GM18507 (cell line): ENCODE results near the gene HTD2.
"Not testable (repeated sequence)": the region's sequence is repeated elsewhere in the genome, so short reads cannot be mapped to it uniquely, and the experiment has no call there.

ENCODE experiments used
- DNase-seq: peaks from one replicate; pipeline ENCODE4 v3.0.0; 2011; ENCODE audit warnings: low read depth; ENCODE audit not compliant: insufficient read length; ENCODE audit errors: extremely low spot score
- FAIRE-seq: peaks from 2 replicates; lab custom pipeline; 2011; peaks lifted over from hg19 to GRCh38; lab: Jason Lieb, UNC

HTD2 gene

DNA sequence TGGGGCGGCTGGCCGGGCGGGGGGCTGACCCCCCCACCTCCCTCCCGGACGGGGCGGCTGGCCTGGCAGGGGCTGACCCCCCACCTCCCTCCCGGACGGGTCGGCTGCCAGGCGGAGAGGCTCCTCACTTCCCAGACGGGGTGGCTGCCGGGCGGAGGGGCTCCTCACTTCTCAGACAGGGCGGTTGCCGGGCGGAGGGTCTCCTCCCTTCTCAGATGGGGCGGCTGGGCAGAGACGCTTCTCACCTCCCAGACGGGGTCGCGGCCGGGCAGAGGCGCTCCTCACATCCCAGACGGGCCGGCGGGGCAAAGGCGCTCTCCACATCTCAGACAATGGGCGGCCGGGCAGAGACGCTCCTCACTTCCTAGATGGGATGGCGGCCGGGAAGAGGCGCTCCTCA, 15.9 kb upstream of the HTD2 start:
- not testable (repeated sequence) for DNase-seq

DNA sequence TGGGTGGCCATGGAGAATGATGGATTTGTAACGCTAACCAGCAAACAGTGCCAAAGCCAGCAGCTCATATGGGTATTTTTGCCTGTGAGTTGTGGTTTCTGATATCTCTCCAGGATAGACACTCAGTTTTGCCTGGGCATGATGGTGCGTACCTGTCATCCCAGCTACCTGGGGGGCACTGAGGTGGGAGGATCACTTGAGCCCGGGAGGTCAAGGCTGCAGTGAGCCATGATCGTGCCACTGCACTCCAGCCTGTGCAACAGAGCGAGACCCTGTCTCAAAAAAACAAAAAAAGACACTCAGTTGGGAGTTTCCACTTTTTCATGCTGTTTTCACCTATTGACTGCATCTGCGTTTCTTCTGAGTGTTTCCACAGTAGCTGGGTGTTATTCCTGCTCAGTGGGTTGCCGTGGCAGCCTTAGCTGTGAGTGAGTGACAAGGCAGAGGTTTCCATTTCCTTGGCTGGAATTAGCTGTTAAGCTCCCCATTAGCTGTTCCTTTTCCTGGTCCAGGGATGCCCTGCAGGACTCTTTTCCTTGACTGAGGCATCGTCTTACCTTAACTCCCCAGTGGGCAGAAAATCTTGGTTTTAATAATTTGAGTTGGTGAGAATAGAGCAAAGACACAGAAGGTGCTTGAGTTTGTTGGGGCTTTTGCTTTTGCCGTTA, 14.5 kb upstream of the HTD2 start:
- no peak for FAIRE-seq
- DNase-seq = no peak

More for the DNA sequence above, 15.9 kb upstream of the HTD2 start:
- FAIRE-seq = not testable (repeated sequence)

DNA sequence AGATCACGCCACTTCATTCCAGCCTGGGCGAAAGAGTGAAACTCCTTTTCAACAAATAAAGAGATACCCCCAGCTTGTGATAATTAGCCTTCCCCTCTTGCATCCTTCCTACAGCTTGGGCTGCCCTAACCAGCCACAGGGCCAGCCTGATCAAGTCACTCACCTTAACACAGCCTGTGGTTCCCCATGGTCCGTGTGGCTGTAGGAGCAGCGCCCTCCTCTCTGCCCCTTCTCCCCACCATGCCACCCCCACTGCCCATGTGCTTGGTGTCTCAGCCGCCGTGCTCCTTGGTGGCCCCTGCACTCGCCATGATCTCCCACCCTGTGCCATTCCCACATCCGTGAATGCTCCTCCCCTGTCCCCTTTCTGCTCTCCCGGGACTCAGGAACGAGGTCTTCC, 13.5 kb upstream of the HTD2 start:
- FAIRE-seq (no peak), DNase-seq (no peak)

DNA sequence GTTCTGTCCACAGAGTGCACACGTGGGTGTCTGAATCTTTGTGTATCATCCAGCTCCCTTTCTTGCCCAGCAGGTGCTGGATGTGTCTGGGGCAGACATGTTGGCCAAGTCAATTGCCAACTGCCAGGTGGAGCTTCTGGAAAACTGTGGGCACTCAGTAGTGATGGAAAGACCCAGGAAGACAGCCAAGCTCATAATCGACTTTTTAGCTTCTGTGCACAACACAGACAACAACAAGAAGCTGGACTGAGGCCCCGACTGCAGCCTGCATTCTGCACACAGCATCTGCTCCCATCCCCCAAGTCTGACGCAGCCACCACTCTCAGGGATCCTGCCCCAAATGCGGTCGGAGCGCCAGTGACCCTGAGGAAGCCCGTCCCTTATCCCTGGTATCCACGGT, 12.8 kb upstream of the HTD2 start:
- no peak for FAIRE-seq
- no peak for DNase-seq

DNA sequence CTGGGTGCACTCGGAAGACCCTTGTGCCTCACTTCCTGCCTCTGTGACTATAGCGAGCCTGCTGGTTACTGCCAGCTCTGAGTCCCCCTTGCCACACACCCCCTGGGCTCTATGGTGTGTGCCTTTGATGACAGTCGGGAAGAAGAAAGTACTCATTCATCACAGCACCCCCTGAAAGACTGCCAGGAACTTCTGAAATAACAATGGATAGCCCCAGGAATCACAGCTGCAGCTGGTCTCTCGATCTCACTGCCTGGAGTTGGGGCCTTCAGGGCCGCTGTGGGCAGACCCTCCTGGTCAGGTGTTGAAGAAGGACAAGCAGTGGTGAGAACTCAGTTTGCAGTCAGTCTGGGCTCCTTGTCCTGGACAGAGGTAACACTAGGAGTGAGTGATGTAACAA, 10.1 kb upstream of the HTD2 start:
- no peak for DNase-seq
- no peak for FAIRE-seq

DNA sequence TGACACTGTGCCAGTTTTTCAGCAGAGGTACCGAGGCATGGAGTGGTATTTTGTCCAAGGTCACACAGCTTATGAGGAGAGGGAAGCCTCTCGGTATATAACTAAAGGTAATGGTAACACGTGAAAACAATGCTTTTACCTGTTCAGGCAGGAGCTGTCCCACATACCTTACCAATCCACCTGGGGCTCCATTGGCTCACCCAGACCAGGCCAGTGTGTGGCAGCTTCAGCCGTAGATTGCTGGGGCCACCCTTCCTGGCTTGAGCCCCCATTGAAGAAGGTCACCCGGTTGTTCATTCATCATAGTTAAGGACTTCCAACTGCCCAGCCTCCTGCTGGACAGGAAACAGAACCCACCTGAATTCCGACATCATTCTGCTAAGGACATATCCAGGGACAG, 9.5 kb upstream of the HTD2 start:
- DNase-seq (no peak), FAIRE-seq (no peak)

DNA sequence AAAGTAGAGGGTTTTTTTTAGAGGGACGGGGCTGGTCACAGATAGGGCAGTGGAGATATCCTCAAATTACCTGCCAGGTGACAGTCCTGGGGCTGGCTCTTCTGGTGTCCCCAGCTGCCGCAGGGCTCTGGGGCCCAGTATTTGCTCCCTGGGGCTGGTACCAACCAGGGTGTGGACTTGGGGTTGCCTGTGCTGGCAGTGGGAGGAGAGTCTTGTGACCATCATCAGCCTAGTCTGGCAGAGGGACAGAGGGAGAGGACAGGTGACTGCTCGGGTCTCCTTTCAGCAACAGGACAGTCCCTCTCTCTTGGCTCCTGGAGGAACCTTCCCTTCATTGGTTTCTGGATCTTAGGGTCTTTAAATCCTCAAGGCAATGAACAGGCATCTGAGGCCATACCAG, 8.1 kb upstream of the HTD2 start:
- no peak for FAIRE-seq
- DNase-seq = no peak

DNA sequence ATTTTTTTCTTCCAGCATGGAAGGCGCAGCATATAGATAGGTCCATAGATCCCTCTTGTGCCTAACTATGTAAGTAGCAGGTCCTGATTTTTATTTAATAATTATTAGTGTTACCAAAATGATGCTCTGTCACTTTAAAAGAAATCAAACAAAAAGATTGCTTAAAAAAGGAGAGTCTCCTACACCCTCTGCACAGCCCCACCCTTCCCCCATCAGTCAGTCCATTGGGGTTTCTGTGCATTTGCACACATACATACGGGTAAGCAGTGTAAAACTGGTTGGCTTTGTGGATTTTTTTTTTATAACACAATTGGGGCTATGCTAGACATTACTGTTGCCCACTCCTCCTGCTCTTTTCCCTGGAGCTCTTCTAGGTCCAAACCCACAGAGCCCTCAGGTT, 7.2 kb upstream of the HTD2 start:
- no peak for FAIRE-seq
- no peak for DNase-seq

DNA sequence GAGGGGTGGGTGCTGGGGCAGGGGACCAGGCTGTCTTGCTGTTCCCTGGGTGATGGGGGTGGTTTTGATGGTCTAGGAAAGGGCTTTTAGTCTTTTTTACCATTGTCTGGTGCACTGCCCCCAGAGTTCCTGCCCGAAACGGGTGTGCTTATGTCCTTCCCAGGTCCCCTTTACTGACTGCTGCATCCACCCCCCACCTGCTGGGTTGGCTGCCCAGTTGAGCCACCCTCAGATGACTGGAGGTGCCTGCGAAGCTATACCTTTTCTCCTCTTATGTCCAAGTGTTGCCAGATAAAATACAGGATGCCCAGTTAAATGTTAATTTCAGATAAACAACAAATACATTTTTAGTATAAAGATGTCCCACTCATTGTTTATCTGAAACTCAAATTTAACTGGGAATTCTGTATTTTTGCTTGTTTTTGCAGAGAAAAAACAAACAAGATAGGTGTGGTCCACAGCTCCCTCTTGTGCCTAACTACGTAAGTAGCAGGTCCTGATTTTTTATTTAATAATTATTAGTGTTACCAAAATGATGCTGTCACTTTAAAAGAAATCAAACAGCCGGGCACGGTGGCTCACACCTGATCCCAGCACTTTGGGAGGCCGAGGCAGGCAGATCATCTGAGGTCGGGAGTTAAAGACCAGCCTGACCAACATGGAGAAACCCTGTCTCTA, 6.3 kb upstream of the HTD2 start:
- FAIRE-seq (peak; percentile 56), DNase-seq (no peak)

DNA sequence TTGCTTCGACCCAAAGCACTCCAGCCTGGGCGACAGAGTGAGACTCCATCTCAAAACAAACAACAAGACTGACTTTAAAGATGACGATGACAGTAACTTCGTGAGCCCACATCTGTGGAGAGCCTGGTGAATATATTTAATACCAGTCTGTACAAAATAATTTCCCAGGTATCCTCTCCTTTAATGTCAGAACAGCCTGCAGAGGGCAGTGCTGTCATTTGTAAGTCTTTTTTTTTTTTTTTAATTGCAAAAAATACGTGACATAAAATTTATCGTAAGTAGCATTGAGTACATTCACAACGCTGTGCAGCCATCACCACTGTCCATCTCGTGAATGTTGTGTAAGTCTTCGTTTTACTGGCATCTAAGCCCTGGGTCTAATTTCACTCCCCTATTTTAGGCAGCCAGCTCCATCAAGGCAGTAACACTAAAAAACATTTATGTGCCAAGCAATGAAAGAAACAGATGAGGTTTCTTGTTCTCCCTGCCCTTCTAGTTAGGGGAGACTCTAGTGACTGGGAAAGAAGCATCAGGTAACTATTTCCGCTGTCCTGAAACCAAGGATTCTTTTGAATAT, 1.4 kb downstream of the HTD2 start:
- FAIRE-seq = peak; percentile 66
- DNase-seq = no peak

DNA sequence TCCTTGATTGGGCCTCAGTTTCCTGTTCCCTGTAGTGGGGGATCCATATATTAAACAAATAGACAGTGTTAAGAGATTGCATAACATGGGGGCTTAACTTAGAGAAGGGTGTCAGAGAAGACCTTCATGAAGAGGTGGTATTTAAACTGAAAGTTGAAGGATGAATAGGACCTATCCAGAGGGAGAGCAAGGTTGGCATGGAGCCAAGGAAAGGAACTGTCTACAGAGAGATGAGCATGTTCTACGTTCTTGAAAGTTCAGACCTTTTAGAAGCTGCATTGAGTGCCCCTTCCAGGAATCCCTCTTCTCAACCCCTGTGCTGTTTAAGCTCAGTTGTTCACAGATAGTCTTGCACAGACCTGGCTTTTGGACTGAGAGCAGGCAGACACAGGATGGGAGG, 2.4 kb downstream of the HTD2 start:
- no peak for FAIRE-seq
- DNase-seq = no peak

DNA sequence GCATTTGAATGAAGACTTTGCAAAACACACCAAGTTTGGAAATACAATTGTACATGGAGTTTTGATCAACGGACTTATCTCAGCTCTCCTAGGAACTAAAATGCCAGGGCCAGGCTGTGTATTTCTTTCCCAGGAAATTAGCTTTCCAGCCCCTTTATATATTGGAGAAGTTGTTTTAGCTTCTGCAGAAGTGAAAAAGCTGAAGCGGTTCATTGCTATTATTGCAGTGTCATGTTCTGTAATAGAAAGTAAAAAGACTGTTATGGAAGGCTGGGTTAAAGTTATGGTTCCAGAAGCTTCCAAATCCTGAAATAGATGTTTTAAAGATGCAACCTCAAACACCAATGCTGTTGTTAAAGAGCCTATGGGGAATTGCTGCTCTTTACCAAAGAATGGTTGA, 11.5 kb downstream of the HTD2 start:
- DNase-seq = no peak
- no peak for FAIRE-seq

DNA sequence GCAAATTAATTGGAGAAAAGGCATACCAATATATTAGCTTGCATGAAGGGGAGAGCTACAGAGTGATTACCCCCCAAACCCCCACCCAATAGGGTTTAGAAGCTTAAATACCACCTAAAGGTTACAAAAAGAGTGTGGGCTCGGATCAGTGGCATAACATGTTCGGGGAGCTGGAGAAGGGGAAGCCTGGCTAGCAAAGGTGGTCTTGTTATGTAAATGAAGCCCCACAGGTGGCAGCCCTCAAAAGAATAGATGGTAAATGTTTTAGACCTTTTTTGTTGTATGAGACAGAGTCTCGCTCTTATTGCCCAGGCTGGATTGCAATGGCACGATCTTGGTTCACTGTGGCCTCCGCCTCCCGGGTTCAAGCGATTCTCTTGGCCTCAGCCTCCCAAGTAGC, 15.5 kb downstream of the HTD2 start:
- DNase-seq (no peak), FAIRE-seq (no peak)

DNA sequence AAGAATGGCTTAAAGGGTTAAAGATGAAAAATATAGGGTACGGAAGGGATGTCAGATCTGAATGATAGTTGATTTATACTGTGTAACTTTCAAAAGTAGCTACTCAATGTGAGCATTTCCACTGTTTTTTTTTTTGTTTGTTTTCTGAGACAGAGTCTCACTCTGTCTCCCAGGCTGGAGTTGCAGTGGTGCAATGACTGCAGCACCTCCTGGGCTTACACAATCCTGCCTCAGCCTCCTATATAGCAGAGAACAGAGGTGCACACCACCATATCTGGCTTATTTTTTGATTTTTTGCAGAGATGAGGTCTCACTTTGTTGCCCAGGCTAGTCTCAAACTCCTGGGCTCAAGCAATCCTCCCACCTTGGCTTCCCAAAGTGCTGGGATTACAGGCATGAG, 16.5 kb downstream of the HTD2 start:
- no peak for DNase-seq

DNA sequence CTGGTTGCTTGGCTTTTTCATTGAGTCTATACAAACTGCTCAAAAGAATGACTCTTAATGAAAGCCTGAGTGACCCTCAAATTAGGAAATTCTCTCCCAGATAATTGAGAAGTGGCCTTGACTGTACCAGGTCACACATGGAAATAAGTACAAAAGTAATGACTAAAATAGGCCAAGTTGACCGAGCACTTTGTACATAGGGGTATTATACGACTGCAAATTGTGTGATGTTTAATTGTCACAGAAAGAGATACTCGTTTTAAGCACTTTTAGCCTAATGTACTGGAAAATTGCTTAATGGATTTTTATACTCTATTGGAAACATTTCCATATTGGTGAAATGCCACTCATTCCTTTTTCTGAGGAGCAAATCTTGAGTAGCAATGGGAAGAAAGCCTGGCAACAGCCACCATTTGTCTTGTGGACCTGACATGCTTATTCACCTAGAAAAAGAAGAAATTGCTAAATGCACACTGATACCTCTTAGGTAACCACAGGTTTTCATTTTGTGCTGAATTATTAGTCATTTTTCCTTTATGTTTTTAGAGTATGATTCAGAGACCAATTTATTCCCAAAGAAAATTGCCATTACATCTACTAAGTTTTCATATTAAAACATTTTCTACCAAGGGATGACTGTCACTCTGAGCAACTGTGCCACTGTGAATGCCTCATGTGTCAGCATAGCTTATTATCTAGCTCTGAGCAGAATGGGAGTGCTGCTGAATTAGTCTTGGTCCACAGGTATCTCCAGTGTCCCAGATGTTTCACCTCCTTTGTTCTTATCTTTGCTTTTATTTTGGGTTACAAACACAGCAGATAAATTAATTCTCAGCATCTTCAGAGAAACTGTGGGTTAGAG, 17.4 kb downstream of the HTD2 start:
- no peak for DNase-seq
- FAIRE-seq = peak; percentile 48

More for the DNA sequence above, 16.5 kb downstream of the HTD2 start:
- FAIRE-seq = no peak

DNA sequence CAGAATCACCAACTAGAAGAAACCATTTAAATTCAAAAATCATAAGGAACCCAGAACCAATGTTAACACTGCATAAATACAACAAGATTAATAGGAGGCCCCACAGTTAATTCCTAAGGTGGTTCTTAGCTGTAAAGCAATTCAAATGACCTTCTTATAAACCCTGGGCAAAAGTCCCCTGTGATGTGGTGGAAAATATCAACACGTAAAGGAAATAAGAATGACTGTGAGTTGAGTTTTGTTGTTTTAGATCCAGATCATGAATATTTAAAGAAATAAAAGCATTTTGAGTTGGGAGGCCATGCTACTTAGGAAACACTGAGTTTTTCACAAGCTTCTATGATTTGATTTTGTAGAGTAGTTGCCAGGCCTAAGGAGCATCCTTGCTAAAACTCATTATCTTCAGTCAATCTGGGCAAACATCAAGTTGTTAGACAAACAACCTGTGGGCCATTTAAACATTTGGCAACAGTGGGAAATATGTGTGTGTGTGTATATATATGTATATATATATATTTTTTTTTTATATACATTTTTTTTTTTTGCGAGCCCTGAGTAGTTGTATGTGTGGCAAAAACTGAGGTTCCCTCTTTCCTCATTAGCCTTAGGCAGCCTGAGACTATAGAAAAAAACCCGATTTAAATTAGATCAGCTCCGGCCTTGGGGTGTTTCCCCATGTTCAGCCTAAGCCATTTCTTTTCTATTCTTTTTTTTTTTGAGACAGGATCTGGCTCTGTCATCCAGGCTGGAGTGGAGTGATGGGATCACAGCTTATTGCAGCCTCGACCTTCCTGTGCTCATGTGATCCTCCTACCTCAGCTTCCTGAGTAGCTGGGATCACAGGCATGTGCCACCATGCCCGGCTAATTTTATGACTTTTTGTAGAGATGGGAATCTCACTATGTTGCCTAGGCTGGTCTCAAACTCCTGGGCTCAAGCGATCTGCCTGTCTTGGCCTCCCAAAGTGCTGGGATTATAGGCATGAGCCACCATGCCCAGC, 18.4 kb downstream of the HTD2 start:
- no peak for DNase-seq
- no peak for FAIRE-seq

DNA sequence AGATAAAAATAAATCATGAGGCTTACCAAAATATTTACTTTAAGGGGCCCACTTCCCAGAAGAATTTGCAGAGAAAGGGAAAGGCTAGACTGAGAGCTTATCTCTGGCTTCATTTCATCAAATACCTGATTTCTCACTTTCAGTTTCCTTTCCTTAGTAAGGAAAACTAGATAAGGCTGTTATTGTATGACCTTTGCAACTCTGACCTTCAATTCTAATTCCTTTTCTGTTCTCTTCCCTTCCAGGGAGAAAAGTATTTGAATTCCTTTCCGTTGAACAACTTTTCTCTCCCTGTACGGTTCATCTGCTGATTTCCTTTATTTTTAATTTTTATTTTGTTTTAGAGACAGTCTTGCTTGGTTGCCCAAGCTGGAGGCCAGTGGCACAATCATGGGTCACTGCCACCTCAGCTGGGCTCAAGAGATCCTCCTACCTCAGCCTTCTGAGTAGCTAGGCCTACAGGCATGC, 19.2 kb downstream of the HTD2 start:
- FAIRE-seq (no peak), DNase-seq (no peak)

DNA sequence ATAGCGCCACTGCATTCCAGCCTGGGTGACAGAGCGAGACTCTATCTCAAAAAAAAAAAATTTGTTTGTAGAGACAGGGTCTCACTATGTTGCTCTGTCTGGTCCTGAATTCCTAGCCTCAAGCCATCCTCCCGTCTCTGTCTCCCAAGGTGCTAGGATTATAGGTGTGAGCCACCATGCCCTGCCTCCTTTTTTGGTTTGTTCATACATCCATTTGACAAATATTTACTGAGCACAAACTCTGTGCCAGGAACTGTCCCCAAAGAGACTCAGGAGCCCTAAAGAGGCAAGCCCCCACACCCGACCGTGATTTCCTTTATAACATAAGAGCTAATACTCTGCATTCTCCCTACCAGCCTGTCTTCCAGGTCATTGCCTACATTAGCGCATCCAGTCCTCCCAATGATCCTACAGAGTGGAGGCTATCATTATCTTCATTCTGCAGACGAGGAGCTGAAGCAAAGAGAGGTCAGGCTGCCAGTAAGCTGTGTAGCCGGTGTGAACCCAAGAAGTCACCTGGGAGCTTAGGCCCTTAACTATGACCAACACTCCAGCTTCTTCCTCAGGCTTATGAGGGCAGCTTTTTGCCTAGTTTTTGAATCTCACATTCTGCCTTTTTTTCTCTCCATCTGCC, 20.1 kb downstream of the HTD2 start:
- no peak for FAIRE-seq
- DNase-seq = no peak
